GM18868 (cell line): ENCODE results near the gene SMKR1.
"Not testable (repeated sequence)": the region's sequence is repeated elsewhere in the genome, so short reads cannot be mapped to it uniquely, and the experiment has no call there.

Source experiments
- ATAC-seq: cut with Tn5 transposase; IDR thresholded peaks from one replicate; pipeline ENCODE4 v1.9.1; 2021; ENCODE audit warnings: mild to moderate bottlenecking, moderate library complexity; ENCODE audit not compliant: unreplicated experiment

Gene SMKR1

DNA sequence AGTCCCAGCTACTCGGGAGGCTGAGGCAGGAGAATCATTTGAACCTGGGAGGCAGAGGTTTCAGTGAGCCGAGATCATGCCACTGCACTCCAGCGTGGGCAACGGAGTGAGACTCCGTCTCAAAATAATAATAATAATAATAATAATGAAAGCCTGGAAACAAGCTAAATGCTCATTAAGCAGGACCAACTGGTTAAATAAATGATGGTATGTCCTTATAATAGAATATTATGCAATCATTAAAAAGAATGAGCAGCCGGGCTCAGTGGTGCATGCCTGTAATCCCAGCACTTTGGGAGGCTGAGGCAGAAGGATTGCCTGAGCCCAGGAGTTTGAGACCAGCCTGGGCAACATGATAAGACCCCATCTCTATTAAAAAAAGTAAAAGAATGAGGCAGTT lies 21.0 kb upstream of the SMKR1 start:
- ATAC-seq, result not testable (repeated sequence)

DNA sequence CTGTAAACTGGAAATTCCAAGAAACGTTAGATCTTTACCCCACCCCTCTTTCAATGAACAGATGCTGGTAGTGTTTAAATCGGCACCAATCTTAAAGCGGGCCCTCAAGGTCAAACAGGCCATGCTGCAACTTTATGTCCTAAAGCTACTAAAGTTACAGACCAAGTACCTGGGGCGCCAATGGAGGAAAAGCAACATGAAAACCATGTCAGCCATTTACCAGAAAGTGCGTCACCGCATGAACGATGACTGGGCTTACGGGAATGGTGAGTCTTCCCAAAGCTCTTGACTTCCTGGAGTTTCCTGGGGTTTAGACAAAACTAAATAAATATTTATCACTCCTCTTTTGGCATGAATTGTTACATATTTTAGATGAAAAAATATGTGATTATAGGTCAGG lies 19.6 kb upstream of the SMKR1 start:
- no peak for ATAC-seq

DNA sequence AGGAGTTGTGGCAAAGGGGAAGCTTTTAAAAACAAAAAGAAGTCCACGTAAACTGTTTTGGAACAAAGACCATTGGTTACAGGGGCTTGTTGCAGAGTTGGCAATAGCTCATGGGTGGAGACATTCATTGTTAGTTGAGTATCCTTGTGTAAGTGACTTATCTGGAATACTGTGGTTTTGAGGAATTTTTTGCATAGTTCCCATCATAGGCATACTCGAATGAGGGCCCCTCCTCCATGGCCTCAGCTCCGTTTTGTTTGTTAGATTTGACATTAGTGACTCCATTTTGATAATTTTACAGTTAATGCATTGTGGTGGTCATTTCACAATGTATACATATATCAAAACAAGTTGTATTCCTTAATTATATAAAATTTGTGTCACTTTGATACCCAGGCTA lies 12.8 kb upstream of the SMKR1 start:
- no peak for ATAC-seq

DNA sequence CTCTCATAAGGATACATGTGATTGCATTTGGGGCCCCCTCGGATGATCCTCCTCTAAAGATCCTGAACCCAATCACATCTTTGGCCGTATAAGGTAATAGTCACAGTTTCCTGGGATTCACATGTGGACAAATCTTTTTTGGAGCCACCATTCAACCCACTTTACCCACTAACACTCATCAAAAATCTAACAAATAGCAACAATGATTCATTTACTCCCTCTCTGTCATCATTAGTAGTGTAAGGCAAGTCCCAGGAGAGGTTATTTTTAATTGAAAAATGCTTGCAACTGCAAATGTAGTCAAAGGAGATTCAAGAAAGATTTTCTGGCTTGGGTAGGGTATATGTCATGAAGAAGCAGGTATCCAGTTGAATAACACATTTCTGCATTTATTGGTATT lies 9.9 kb upstream of the SMKR1 start:
- no peak for ATAC-seq

DNA sequence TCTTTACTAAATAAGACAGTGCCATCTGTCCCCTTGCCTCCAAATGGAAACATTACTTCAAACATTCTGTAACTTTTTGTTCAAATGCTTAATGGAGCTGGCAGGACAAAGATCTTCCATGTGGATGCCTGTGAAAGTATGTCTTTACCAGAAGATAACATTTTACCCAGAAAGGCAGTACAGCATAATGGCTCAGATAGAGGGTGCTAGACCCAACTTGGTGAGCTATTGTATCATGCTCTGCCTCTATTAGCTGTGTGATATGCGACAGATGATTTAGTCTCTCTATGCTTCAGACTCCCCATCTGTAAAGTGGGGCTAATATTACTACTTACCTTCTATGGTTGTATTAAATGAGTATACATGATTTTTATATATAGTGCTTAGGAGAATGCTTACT lies 8.8 kb upstream of the SMKR1 start:
- ATAC-seq, result no peak

DNA sequence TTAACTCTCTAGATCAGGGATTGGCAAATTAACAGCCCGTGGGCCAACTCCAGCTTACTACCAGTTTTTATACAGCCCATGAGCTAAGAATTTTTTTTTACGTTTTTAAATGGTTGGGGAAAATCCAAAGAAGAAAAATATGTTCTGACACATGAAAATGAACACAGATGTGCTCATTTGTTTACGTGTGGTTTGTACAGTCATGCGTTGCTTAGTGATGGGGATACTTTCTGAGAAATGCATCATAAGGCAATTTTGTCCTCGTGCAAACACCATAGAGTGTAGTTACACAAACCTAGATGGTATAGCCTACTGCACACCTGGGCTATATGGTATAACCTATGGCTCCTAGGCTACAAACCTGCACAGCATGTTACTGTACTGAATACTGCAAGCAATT lies 8.3 kb upstream of the SMKR1 start:
- peak; percentile 87 for ATAC-seq

DNA sequence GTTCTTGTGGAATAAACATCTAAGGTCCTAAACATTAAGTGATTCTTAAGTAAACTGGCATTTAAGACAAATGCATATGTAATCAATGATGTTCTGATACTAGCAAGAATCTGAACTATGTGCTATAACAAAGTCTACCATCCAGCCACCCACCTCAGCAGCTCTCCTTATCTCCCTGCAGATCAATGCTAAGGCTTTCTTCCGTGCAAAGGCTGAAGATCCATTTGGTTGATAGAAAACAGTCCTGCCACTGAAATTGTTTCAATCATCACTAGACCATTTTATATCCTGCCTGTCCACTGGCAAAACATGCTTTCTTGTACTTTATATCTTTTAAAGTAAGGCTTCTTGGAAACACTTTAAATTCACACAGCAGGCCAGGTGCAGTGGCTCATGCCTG lies 6.3 kb upstream of the SMKR1 start:
- ATAC-seq, result no peak

DNA sequence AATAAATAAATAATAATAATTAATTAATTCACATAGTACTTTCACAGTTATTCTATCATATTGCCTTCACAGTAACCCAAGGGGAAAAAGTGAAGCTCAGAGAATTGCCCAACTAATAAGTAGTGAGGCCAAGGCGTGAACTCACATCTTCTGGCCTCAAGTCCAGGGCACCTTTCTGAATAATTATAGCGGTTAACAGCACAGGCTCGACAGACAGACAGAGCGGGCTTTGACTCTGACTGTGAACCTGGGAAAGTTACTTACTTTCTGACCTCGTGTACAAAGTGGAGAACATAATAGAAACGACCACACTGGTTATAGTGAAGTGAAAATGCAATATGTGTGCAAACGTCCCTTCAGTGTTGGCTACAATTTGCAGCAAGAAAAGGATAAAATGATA lies 5.7 kb upstream of the SMKR1 start:
- no peak for ATAC-seq

DNA sequence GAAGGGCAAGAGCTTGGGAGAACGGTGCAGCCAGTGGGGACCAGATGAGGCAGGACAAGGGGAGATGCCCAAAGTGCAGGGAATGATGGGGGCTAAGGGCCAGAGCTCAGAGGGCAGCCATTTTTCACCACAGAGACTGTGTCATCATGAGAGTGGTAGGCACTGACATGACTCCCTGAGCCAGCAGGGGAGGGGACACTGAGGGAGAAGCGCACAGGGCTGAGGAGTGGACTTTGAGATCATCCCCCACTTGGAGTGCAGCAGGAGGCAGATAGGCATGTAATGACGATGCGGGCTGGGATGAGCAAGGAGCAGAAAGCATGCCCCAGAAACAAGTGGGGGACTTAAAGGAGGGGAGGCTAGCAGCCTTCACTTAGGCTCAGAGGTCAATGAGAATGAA lies 5.2 kb upstream of the SMKR1 start:
- ATAC-seq, result no peak

DNA sequence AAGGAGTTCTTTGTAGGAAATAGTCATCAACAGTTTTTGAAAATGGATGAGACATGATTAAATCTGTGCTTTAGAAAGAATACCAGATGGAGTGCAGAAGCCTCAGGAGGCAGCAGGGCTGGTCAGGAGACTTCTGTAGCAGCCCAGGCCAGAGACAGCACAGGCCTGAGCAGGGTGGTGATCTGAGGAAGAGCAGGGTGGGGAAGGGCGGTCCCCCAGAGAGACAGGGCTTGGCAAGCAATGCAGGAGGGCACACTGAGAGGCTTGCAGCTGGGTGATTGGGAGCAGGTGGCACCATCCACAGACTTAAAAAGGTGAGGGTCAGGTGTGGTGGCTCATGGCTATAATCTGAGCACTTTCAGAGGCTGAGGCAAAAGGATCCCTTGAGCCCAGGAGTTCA lies 4.3 kb upstream of the SMKR1 start:
- no peak for ATAC-seq

DNA sequence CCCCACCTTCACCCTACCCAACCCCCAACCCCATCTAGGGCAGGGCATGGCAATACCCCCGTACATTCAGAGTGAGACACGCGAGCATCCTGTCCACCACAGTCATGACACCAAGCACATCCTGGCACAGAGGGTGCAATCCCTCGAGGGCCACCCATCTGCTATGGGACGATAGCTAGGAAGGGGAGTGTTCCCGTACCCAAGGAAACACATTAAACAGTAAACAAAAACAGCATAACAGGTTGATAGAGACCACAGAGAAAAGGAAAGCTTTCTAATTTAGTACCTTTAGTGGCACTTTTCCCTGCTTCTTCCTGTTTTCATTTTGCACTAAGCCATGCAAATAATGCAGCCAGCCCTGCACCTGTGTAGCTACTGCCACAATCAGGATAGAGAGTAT lies 2.3 kb upstream of the SMKR1 start:
- ATAC-seq, result no peak

DNA sequence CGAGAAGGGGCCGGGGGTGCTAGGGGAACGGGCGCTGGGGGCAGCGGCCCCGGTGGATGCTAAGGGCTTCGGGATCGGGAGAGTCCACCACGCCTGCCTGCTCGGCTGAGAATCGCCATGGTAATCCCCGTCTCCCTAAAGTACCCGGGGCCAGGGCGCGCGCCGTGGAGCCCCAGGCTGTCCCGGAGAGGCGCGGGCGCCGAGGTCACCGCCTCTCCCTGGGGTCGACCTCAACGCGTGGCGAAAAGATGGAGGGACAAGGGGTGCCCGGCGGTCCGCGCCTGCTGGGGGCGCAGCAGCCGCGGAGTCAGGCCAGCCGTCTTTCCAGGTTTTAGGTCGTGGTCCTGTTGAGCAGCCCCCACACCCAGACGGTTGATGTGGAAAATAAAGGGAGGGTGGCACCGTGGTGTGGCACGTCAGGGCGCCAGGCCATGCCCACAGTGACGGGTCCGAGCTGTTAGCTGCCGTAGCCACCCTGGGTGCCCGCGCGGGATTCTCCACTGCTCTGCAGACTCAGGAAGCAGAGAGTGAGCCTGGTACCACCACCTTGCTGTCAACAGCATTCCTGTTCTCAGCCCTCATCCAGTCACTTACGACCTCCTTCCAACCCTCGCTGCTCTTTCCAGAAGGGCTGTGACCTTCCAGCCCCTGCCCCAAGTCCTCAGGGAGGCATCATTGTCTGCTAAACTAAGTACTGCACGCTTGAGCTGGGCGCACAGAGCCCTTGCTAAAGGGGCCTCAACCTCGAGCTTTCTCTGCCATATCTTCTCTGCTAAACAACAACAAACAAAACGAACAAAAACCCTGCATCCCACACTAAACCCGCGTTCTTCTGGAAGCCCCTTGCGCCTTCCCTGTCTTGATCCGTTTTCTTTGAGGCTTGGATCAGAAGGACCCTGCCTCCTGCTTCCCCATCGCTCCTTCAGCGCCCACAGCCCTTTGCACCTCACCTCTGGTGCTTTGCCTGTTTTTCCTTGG lies 666 bp downstream of the SMKR1 start:
- ATAC-seq, result no peak

DNA sequence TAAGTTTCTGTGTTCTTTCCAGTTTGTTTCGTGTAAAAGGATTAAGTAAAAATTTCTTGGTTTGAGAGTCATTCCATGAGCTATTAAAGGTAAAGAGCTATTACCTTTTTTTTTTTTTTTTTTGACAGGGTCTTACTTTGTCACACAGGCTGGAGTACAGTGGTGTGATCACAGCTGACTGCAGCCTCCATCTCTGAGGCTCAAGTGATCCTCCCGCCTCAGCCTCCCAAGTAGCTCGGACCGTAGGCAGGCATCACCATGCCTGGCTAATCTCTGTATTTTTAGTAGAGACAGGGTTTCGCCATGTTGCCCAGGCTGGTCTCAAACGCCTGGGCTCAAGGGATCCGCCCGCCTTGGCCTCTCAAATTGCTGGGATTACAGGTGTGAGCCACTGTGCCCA lies 1.4 kb downstream of the SMKR1 start:
- ATAC-seq, result no peak

DNA sequence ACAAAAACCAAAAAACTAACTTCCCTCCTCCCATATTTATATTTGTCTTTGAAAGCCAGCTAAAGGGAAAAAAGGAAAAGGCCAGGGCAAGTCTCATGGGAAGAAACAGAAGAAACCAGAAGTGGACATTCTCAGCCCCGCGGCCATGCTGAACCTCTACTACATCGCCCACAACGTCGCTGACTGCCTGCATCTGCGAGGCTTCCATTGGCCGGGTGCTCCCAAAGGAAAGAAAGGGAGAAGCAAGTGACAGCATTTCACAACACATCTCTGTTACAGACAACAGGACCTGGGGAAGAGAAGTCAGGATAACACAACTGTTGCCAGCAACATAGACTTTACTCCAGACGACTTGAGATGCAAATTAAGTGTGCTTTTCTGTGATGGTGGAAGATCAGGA lies 9.9 kb downstream of the SMKR1 start:
- ATAC-seq, result no peak

DNA sequence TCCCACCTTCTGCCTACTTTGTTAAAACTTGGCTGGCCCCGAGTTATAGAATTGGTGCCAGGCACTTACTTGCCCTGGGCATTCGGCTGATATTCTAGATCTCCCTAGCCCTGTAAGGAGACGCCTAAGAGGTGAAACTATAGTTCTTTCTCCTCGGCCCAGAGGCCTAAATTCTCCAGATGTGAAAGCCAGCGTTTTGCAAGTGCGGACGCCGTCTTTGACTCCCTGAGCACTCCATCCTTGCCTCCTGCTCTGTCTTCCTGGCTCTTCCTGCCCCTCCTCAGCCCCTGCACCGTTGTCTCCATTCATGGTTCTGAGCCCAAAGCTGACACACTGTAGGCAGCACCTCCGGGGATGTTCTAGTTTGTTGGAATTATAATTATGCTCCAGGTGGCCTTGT lies 11.2 kb downstream of the SMKR1 start:
- no peak for ATAC-seq

DNA sequence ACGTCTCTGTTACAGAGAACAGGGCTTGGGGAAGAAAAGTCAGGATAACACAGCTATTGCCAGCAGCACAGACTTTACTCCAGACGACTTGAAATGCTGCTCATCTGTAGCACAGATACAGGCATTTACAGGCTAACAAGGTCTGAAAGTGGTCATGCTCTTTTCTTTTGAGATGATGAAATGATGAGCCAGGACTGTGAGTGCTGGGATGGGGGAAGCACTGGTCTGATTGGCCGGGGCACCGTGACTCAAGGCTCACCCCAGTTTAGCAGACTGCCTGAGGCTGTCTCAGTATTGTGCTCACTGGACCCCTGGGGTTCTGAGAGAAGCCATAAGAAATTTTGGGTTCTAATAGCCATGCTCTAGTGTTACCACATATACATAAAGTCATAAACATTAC lies 12.4 kb downstream of the SMKR1 start:
- no peak for ATAC-seq

DNA sequence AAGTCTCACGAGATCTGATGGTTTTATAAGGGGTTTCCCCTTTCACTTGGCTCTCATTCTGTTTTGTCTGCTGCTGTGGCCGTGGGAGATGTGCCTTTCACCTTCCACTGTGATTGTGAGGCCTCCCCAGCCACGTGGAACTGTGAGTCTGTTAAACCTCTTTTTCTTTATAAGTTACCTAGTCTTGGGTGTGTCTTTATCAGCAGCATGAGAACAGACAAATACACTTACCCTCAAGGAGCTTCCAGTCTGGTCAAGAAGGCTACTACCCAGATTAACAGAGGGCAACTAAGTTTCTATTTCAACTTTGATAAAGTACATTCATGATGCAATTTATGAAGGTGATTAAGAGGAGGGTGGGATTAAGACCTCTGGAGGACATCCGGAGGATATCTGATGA lies 13.1 kb downstream of the SMKR1 start:
- ATAC-seq, result no peak

DNA sequence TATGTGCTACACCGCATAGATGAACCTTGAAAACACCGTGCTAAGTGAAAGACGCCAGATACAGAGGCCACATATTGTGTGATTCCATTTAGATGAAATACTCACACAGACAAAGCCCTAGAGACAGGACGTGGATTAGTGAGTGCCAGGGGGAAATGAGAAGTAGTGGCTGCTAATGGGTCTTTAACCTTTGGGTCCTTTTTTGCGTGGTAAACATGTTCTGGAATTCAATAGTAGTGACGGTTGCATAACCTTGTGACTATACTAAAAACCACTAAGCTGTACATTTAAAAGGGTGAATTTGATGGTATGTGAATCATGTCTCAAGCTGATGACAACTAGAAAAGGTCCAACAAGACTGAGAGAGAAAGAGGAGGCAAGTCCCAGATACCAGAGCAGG lies 15.6 kb downstream of the SMKR1 start:
- no peak for ATAC-seq

DNA sequence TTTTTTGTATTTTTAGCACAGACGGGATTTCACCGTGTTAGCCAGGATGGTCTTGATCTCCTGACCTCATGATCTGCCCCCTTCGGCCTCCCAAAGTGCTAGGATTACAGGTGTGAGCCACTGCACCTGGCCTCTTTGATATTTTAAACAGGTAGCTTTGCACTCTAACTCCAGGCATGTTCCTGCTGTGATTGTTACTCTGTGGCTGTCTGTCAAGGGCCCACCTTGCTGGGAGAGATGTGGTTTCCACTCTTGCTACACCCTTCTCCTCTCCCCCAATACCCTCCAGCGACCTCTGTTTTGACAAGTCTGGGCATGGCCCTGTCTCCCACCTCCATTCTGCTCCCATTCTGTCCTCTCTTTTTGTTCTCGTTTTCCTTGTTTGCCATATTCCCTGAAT lies 17.1 kb downstream of the SMKR1 start:
- no peak for ATAC-seq

DNA sequence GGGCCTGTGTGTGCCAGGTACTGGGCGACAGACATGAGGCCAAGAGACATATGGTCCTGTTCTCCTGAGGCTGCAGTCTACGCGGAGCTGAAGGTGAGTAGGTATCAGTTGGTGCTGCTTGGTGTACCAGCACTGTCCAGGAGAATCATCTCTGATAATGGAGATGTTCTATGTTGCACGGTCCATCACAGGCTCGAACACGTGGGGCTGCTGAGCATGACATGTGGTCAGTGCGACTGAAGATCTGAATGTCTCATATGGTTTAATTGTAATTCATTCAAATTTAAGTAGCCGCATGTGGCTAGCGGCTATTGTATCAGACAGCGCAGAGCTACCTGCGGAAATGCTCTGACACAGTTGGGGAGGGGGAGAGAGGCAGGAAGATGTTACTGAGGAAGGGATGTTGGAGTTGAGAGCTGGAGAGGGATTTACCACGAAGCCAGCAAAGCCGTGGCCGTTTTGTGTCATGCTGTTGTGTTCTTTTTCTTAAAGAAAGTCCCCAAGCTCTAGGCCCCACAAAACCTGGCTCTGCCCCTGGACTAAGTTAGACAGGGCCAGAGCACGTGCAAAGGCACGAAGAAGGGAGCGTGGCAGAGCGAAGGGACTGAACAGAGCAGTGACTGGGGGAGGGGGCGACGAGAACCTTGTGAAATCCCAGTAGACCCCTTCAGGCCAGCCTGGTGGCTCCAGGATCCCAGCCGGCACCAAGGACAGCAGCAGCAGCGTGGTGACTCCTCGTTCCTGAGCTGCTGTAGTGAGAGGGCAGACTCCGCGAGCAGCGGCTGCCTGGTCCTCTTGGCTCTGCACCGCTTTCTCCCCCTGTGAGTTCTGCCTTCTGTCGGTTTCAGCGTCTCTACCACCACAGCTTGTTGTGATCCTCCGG lies 20.0 kb downstream of the SMKR1 start:
- no peak for ATAC-seq

DNA sequence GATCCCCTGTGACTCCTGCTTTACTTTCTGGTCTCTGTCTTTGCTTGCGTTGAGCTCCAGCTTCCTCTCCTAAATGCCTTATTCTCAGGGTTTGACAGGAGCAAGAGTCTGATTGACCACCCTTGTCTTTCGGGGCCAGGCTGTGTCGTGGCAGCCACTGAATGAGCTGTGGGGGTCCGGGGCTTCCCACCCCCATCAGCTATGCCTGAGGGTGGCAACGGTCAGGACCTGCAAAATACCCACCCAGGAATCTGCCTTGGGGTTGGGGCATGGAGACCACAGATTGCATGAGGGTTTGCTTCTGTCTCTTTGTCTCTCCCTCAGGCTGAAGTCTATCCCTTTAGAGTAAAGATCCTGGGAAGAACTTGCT lies 20.6 kb downstream of the SMKR1 start:
- ATAC-seq, result no peak

DNA sequence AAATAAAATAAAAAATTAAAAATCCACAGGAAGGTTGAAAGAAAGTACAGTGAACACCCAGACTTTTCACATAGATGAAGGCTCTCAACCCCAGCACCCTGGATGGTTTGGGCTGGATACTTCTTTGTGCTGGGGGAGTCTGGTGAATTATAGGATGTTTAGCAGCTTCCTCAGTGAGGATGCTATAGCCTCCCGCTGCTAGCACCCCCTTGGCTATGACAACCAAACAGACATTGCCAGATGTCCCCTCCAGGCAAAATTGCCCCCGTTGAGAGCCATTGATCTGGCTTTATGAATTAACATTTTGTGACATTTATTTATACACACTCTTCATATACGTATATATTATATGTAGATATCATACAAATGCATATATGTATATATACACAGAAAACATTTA lies 21.6 kb downstream of the SMKR1 start:
- no peak for ATAC-seq
